Common myeloid progenitor, CD34-positive (primary cell): ENCODE measurements around the gene UBE2Q1.
"Not testable (repeated sequence)": the region's sequence is repeated elsewhere in the genome, so short reads cannot be mapped to it uniquely, and the experiment has no call there.

ENCODE experiments used
- CTCF ChIA-PET: fragments of 350-600 bp; sonication (Branson Sonifier 250); formaldehyde crosslinking; loops from one replicate; lab custom pipeline; 2021; ENCODE audit warnings: antibody characterized with exemption; lab: Charles Lee
- POLR2A ChIA-PET: fragments of 350-600 bp; sonication (Branson Sonifier 250); formaldehyde crosslinking; loops from one replicate; lab custom pipeline; 2021; ENCODE audit warnings: antibody characterized with exemption; lab: Charles Lee
- DNase-seq, 3 donors: peaks; one replicate each; pipeline versions ENCODE4 v3.0.0 to v3.0.0-alpha.2; 2013
- H3K27ac ChIP-seq, 2 experiments: 1 replicate in 1 of 2; 2 replicates in 1 of 2; pipeline ENCODE4 v1.7.0; 2013; ENCODE audit warnings: inconsistent platforms in 2 of 2, low read length in 2 of 2, mild to moderate bottlenecking in 2 of 2, low read depth in 1 of 2, moderate library complexity in 1 of 2; ENCODE audit not compliant: severe bottlenecking in 2 of 2, insufficient read depth in 1 of 2, poor library complexity in 1 of 2
- H3K27me3 ChIP-seq, 5 experiments: replicated peaks in 2 of 5; 1 replicate in 3 of 5; 2 replicates in 2 of 5; pipeline versions ENCODE4 v1.6.1 to v1.7.0; 2013; ENCODE audit warnings: low read length in 4 of 5, mild to moderate bottlenecking in 2 of 5, moderate library complexity in 2 of 5, inconsistent platforms in 1 of 5; ENCODE audit not compliant: insufficient read depth in 5 of 5, control insufficient read depth in 4 of 5
- H3K36me3 ChIP-seq, 4 experiments: 1 replicate in 2 of 4; 2 replicates in 2 of 4; pipeline versions ENCODE4 v1.6.1 to v1.7.0; 2013; ENCODE audit warnings: low read length in 3 of 4, control low read depth in 1 of 4, mild to moderate bottlenecking in 1 of 4; ENCODE audit not compliant: control insufficient read depth in 4 of 4, insufficient read depth in 4 of 4
- H3K4me1 ChIP-seq, 4 experiments: 1 replicate in 3 of 4; 2 replicates in 1 of 4; pipeline versions ENCODE4 v1.6.1 to v1.7.1; 2013; ENCODE audit warnings: low read length in 3 of 4, mild to moderate bottlenecking in 3 of 4, control low read depth in 1 of 4, inconsistent platforms in 1 of 4, moderate library complexity in 1 of 4; ENCODE audit not compliant: control insufficient read depth in 4 of 4, insufficient read depth in 4 of 4; ENCODE audit errors: control extremely low read depth in 1 of 4
- H3K4me3 ChIP-seq, 7 experiments: 1 replicate in 4 of 7; 2 replicates in 3 of 7; pipeline versions ENCODE4 v1.5.1 to v1.7.0; 2013; ENCODE audit warnings: mild to moderate bottlenecking in 7 of 7, low read length in 6 of 7, moderate library complexity in 6 of 7, inconsistent platforms in 2 of 7, low read depth in 2 of 7, control low read depth in 1 of 7; ENCODE audit not compliant: insufficient read depth in 4 of 7, control insufficient read depth in 1 of 7; ENCODE audit errors: extremely low read depth in 1 of 7
- H3K9me3 ChIP-seq, 5 experiments: 1 replicate in 4 of 5; 2 replicates in 1 of 5; pipeline versions ENCODE4 v1.6.1 to v1.7.1; 2013; ENCODE audit warnings: low read length in 4 of 5, mild to moderate bottlenecking in 2 of 5, inconsistent platforms in 1 of 5, low read depth in 1 of 5, moderate library complexity in 1 of 5; ENCODE audit not compliant: control insufficient read depth in 4 of 5, insufficient read depth in 2 of 5; ENCODE audit errors: control extremely low read depth in 1 of 5
- WGBS: methylation state at CpG from one replicate; pipeline ENCODE4 v1.1.5; 2013; ENCODE audit not compliant: insufficient coverage; 5-methylcytosine and 5-hydroxymethylcytosine counted together

Gene UBE2Q1

GRCh38 chr1:154533952-154534844 is 24.3 kb downstream of the UBE2Q1 start:
- Histone ChIP-seq H3K4me1 (no peaks in the 10 kb centered on the region), H3K27ac (no peak overlapping the region), H3K27me3 (no peaks in the 10 kb centered on the region), H3K36me3 (no peaks in the 10 kb centered on the region), H3K9me3 (no peaks in the 10 kb centered on the region), H3K4me3 (no peak overlapping the region)
- ChIA-PET CTCF (interaction anchor here (1.4 to 2.1 kb wide), 2 partner anchors 9 to 53 kb away, joined by 4 to 6 read pairs; no protein-coding TSS in a partner anchor), POLR2A (interaction anchor here (0.7 kb wide), 1 partner anchor 207 kb away, joined by 3 read pairs; no protein-coding TSS in a partner anchor)
- no peak for DNase-seq
- WGBS: 88% methylated on average over 8 of the region's 11 CpGs

GRCh38 chr1:154531950-154532349 is 26.5 kb downstream of the UBE2Q1 start:
- H3K36me3 ChIP-seq, H3K27ac ChIP-seq, H3K4me1 ChIP-seq, POLR2A ChIA-PET, H3K4me3 ChIP-seq, H3K9me3 ChIP-seq, DNase-seq, H3K27me3 ChIP-seq: not testable (repeated sequence)
- CTCF ChIA-PET: interaction anchor here (1.1 kb wide), 1 partner anchor 52 kb away, joined by 3 read pairs; no protein-coding TSS in a partner anchor
- WGBS: 96% methylated on average over 12 of the region's 13 CpGs

- ChIA-PET POLR2A (no interaction called here), CTCF (no interaction called here)
- Histone ChIP-seq H3K4me1 (peaks cover 0 to 5% (median 0%) of the 10 kb centered on the region in 4 experiments), H3K9me3 (no peaks in the 10 kb centered on the region), H3K36me3 (no peaks in the 10 kb centered on the region), H3K27me3 (no peaks in the 10 kb centered on the region), H3K4me3 (no peak overlapping the region), H3K27ac (no peak overlapping the region)
- 92% methylated on average over 2 of the region's 6 CpGs for WGBS
- DNase-seq: no peak
Observed at GRCh38 chr1:154529308-154529707, 29.2 kb downstream of the UBE2Q1 start.

- H3K36me3 ChIP-seq: no peaks in the 10 kb centered on the region
- H3K4me3 ChIP-seq: no peak overlapping the region
- H3K27ac ChIP-seq: no peak overlapping the region
- CTCF ChIA-PET: no interaction called here
- POLR2A ChIA-PET: no interaction called here
- peaks cover 0 to 5% (median 0%) of the 10 kb centered on the region in 4 experiments for H3K4me1 ChIP-seq
- 96% methylated on average over 5 of the region's 6 CpGs for WGBS
- H3K9me3 ChIP-seq: no peaks in the 10 kb centered on the region
- no peak for DNase-seq
- no peaks in the 10 kb centered on the region for H3K27me3 ChIP-seq
Observed at GRCh38 chr1:154527192-154527591, 31.3 kb downstream of the UBE2Q1 start.

- Histone ChIP-seq H3K4me1 (peaks cover 0 to 5% (median 0%) of the 10 kb centered on the region in 4 experiments), H3K36me3 (no peaks in the 10 kb centered on the region), H3K4me3 (no peak overlapping the region), H3K27me3 (no peaks in the 10 kb centered on the region), H3K27ac (no peak overlapping the region), H3K9me3 (no peaks in the 10 kb centered on the region)
- ChIA-PET CTCF (interaction anchor here (1.0 kb wide), 1 partner anchor 17 kb away, joined by 3 read pairs; no protein-coding TSS in a partner anchor), POLR2A (no interaction called here)
- DNase-seq: peak in 1 of 3 donors; percentile 10
Observed at GRCh38 chr1:154524881-154525280, 33.6 kb downstream of the UBE2Q1 start.

- peaks cover 0 to 5% (median 0%) of the 10 kb centered on the region in 4 experiments for H3K4me1 ChIP-seq
- no peaks in the 10 kb centered on the region for H3K9me3 ChIP-seq
- no peaks in the 10 kb centered on the region for H3K36me3 ChIP-seq
- ChIA-PET POLR2A (no interaction called here), CTCF (interaction anchor here (1.0 to 2.5 kb wide), 2 partner anchors 25 to 54 kb away, joined by 3 to 9 read pairs; no protein-coding TSS in a partner anchor)
- H3K27ac ChIP-seq: no peak overlapping the region
- no peak overlapping the region for H3K4me3 ChIP-seq
- no peaks in the 10 kb centered on the region for H3K27me3 ChIP-seq
- DNase-seq: no peak
- WGBS: 94% methylated on average over 3 of the region's 3 CpGs
Observed at GRCh38 chr1:154521695-154522094, 36.8 kb downstream of the UBE2Q1 start.

GRCh38 chr1:154520333-154520732 is 38.1 kb downstream of the UBE2Q1 start:
- ChIA-PET CTCF (interaction anchor here (1.0 kb wide), 2 partner anchors 11 to 26 kb away, joined by 3 read pairs; no protein-coding TSS in a partner anchor), POLR2A (no interaction called here)
- DNase-seq: peak in 2 of 3 donors; percentile 19 to 26
- Histone ChIP-seq H3K36me3 (no peaks in the 10 kb centered on the region), H3K4me3 (no peak overlapping the region), H3K27ac (no peak overlapping the region), H3K4me1 (peaks cover 0 to 5% (median 0%) of the 10 kb centered on the region in 4 experiments), H3K9me3 (no peaks in the 10 kb centered on the region), H3K27me3 (no peaks in the 10 kb centered on the region)
- 93% methylated on average over 2 of the region's 3 CpGs for WGBS
